HEK293T (cell line): ENCODE measurements around the gene ZHX3.

ENCODE experiments used
- ELF4 ChIP-seq: fragments of 450-650 bp; IDR thresholded peaks from 2 replicates; pipeline ENCODE4 v1.6.1; 2017; ENCODE audit warnings: antibody characterized with exemption
- FOXA1 ChIP-seq: fragments of 450-650 bp; IDR thresholded peaks from 2 replicates; pipeline ENCODE4 v1.6.1; 2016; ENCODE audit warnings: mild to moderate bottlenecking
- FOXM1 ChIP-seq: fragments of 450-650 bp; IDR thresholded peaks from 2 replicates; pipeline ENCODE4 v1.6.1; 2017; ENCODE audit warnings: mild to moderate bottlenecking, borderline replicate concordance
- HDGF ChIP-seq: fragments of 450-650 bp; IDR thresholded peaks from 2 replicates; pipeline ENCODE4 v1.6.1; 2017; ENCODE audit warnings: antibody characterized with exemption, borderline replicate concordance
- L3MBTL2 ChIP-seq: fragments of 450-650 bp; conservative IDR thresholded peaks from 2 replicates; pipeline ENCODE4 v1.6.1; 2016; ENCODE audit warnings: mild to moderate bottlenecking
- LEF1 ChIP-seq: fragments of 450-650 bp; IDR thresholded peaks from 2 replicates; pipeline ENCODE4 v1.6.1; 2017; ENCODE audit warnings: mild to moderate bottlenecking, borderline replicate concordance
- NFRKB ChIP-seq: fragments of 450-650 bp; IDR thresholded peaks from 2 replicates; pipeline ENCODE4 v1.6.1; 2016; ENCODE audit warnings: mild to moderate bottlenecking, moderate library complexity
- PKNOX1 ChIP-seq: fragments of 450-650 bp; IDR thresholded peaks from 2 replicates; pipeline ENCODE4 v1.6.1; 2016
- SP1 ChIP-seq: fragments of 450-650 bp; IDR thresholded peaks from 2 replicates; pipeline ENCODE4 v1.6.1; 2017
- SUZ12 ChIP-seq: fragments of 450-650 bp; IDR thresholded peaks from 2 replicates; pipeline ENCODE4 v1.6.1; 2016; ENCODE audit warnings: mild to moderate bottlenecking

DNA sequence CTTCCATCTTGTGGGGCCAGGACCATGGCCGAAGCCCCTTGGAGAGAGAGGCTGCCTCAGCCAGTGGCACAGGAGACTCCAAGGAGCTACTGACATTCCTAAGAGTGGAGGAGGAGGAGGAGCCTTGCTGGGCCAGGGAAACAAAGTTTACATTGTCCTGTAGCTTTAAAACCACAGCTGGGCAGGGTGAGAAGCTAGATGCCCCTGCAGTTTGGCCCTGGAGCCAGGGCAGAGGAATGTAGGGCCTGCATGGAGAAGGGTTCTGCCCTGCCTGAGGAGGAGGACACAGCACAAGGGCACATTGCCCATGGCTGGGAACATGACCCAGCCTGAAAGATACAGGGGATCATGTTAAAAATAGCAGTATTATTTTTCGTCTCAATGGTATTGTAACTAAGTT lies 142.7 kb downstream of the ZHX3 start:
- TF ChIP-seq FOXM1 (no peak), L3MBTL2 (no peak), NFRKB (no peak), ELF4 (no peak), HDGF (no peak), SUZ12 (no peak), PKNOX1 (no peak), FOXA1 (no peak), SP1 (no peak), LEF1 (no peak)
